Stimulated activated CD4-positive, alpha-beta T cell treated with anti-CD3 and anti-CD28 coated beads, Interleukin-4, amount 100 ng/mL, for 4 hours (primary cell): ENCODE measurements around the gene FOS.
"Not testable (repeated sequence)": the region's sequence is repeated elsewhere in the genome, so short reads cannot be mapped to it uniquely, and the experiment has no call there.

ENCODE experiments used
- DNase-seq, 2 experiments: peaks; one replicate each; pipeline ENCODE4 v3.0.0-alpha.2; 2020

The FOS gene

GRCh38 chr14:75277815-75278421, 710 bp upstream of the FOS start:
- DNase-seq: no peak

GRCh38 chr14:75279153-75279762, 630 bp downstream of the FOS start:
- DNase-seq: peak; percentile 49 to 56

- peak in 1 of 2 experiments; percentile 7 for DNase-seq
Observed at GRCh38 chr14:75279763-75280290, 1.2 kb downstream of the FOS start.

GRCh38 chr14:75280291-75280830, 1.7 kb downstream of the FOS start:
- DNase-seq: no peak

- DNase-seq: peak in 1 of 2 experiments; percentile 7
Observed at GRCh38 chr14:75280831-75281653, 2.4 kb downstream of the FOS start.

GRCh38 chr14:75281654-75282019, 3.0 kb downstream of the FOS start:
- no peak for DNase-seq

- no peak for DNase-seq
Observed at GRCh38 chr14:75282170-75282554, 3.5 kb downstream of the FOS start.

- not testable (repeated sequence) for DNase-seq
Observed at GRCh38 chr14:75282555-75283161, 4.0 kb downstream of the FOS start.

GRCh38 chr14:75283162-75283832, 4.7 kb downstream of the FOS start:
- DNase-seq: no peak

GRCh38 chr14:75283833-75284563, 5.4 kb downstream of the FOS start:
- no peak for DNase-seq

- DNase-seq: no peak
Observed at GRCh38 chr14:75285331-75285730, 6.7 kb downstream of the FOS start.

- no peak for DNase-seq
Observed at GRCh38 chr14:75286313-75286712, 7.7 kb downstream of the FOS start.

GRCh38 chr14:75289840-75290388, 11.3 kb downstream of the FOS start:
- no peak for DNase-seq

GRCh38 chr14:75290851-75291250, 12.2 kb downstream of the FOS start:
- DNase-seq: no peak

GRCh38 chr14:75291331-75291730, 12.7 kb downstream of the FOS start:
- DNase-seq: no peak

GRCh38 chr14:75292101-75292563, 13.5 kb downstream of the FOS start:
- DNase-seq: no peak

- DNase-seq: no peak
Observed at GRCh38 chr14:75292886-75293285, 14.3 kb downstream of the FOS start.

GRCh38 chr14:75293920-75294648, 15.5 kb downstream of the FOS start:
- peak; percentile 92 to 94 for DNase-seq

GRCh38 chr14:75294649-75295033, 16.0 kb downstream of the FOS start:
- DNase-seq: no peak

GRCh38 chr14:75295061-75295461, 16.4 kb downstream of the FOS start:
- DNase-seq: no peak
